Skeletal muscle tissue (tissue), 4 donors: Measurements from ENCODE around the gene FAM81A. TPM values are rescaled to one million over a fixed set of nuclear protein-coding genes. Genes with fewer than 3 reads are reported as not detected.

Experiments
- H3K27ac ChIP-seq: one replicate; pipeline ENCODE4 v1.7.0; 2013; ENCODE audit warnings: mild to moderate bottlenecking, low read depth, low read length, inconsistent platforms
- H3K27me3 ChIP-seq, 3 donors: one replicate each; pipeline ENCODE4 v1.7.0; 2013; ENCODE audit warnings: low read length in 3 of 3; ENCODE audit not compliant: control insufficient read depth in 3 of 3, insufficient read depth in 3 of 3
- H3K36me3 ChIP-seq, 3 donors: one replicate each; pipeline ENCODE4 v1.7.0; 2013; ENCODE audit warnings: low read length in 3 of 3; ENCODE audit not compliant: control insufficient read depth in 3 of 3, insufficient read depth in 3 of 3
- H3K4me1 ChIP-seq, 3 donors: one replicate each; pipeline ENCODE4 v1.7.0; 2013; ENCODE audit warnings: low read length in 3 of 3, mild to moderate bottlenecking in 3 of 3; ENCODE audit not compliant: control insufficient read depth in 3 of 3, insufficient read depth in 3 of 3
- H3K4me3 ChIP-seq, 3 donors: one replicate each; pipeline ENCODE4 v1.7.0; 2013; ENCODE audit warnings: low read length in 3 of 3
- H3K9ac ChIP-seq, 3 donors: one replicate each; pipeline ENCODE4 v1.7.0; 2013; ENCODE audit warnings: low read length in 3 of 3, mild to moderate bottlenecking in 3 of 3, moderate library complexity in 2 of 3, low read depth in 1 of 3
- H3K9me3 ChIP-seq, 3 donors: one replicate each; pipeline ENCODE4 v1.7.0; 2013; ENCODE audit warnings: low read length in 3 of 3; ENCODE audit not compliant: control insufficient read depth in 3 of 3
- total RNA-seq: library from RNA; depleted of rRNA; stranded (reverse); fragments of >200 nt; gene quantifications from one replicate; pipeline ENCODE4 v1.2.3, GENCODE V29; 2014
- donor health status: Osteomylitis.

The FAM81A gene
- total RNA-seq, 1 donor from 2014 or later = 0.52 TPM

DNA sequence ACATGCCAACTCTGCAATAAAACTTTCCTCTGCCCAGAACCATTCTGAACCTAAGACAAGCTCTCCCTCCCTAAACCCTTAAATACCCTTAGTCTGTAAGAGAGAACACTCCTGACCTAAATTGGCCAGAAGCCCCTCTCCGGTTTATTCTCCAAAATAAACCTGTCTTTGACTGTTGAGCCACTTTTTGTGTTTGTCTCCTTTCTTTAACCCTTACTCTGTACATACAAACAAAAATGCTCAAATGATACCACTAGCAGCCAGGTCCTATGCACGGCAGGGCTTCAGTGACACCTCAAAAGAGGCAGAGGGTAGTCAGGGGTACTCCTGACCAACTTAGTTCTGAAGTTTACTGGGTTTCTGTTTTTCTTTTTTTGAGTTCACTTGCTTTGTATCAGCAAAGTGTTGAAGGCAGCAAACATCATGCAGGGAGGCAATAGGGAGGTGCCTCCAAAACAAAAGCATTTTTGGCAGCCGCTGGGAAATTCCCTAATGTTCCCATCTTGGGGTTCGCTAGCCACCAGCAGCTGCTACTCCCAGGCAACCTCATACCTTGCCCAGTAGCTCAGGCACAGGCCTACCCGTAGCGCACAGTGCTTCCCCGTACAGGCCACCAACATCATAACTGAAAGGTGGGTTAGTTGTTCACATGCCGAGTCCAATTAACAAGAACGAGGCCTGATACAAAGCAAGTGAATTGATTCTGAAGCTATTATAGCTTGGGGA, 110.7 kb downstream of the FAM81A start:
- H3K4me1 ChIP-seq = no peaks in the 10 kb centered on the region
- no peak overlapping the region for H3K27ac ChIP-seq
- no peaks in the 10 kb centered on the region for H3K9me3 ChIP-seq
- H3K27me3 ChIP-seq = peaks cover 0 to 3% (median 0%) of the 10 kb centered on the region in 3 donors
- H3K9ac ChIP-seq = no peak overlapping the region
- H3K4me3 ChIP-seq = no peak overlapping the region
- H3K36me3 ChIP-seq = no peaks in the 10 kb centered on the region

GRCh38 chr15:59549301-59550185, 111.6 kb downstream of the FAM81A start:
- H3K9me3 ChIP-seq = no peaks in the 10 kb centered on the region
- no peaks in the 10 kb centered on the region for H3K4me1 ChIP-seq
- H3K27ac ChIP-seq = no peak overlapping the region
- H3K4me3 ChIP-seq = no peak overlapping the region
- H3K36me3 ChIP-seq = no peaks in the 10 kb centered on the region
- H3K27me3 ChIP-seq = no peaks in the 10 kb centered on the region
- no peak overlapping the region for H3K9ac ChIP-seq

GRCh38 chr15:59550530-59550929, 112.5 kb downstream of the FAM81A start:
- Histone ChIP-seq H3K36me3 (no peaks in the 10 kb centered on the region), H3K9ac (no peak overlapping the region), H3K27me3 (no peaks in the 10 kb centered on the region), H3K4me1 (no peaks in the 10 kb centered on the region), H3K27ac (no peak overlapping the region), H3K9me3 (no peaks in the 10 kb centered on the region), H3K4me3 (no peak overlapping the region)

DNA sequence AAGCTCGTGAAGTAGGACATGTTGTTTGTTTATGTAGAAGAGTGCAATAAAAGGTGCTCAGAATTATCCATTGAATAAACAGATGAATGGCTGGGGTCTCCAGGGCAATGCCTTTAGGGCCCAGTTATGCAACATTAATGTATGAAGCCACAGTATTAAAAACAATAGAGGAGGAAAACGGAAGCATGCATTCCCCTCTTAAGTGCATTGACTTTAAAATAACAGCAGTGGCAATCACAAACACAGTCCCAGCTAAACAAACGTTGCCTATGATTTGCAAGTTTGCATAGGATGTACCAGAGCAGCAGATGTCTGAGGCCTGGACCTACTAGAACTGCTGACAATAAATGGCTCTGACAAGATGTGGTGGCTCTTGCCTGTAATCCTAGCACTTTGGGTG, 113.0 kb downstream of the FAM81A start:
- Histone ChIP-seq H3K9ac (no peak overlapping the region), H3K27ac (no peak overlapping the region), H3K9me3 (no peaks in the 10 kb centered on the region), H3K4me1 (no peaks in the 10 kb centered on the region), H3K36me3 (no peaks in the 10 kb centered on the region), H3K4me3 (no peak overlapping the region), H3K27me3 (no peaks in the 10 kb centered on the region)

GRCh38 chr15:59553879-59554735, 116.1 kb downstream of the FAM81A start:
- H3K4me3 ChIP-seq = no peak overlapping the region
- H3K9ac ChIP-seq = no peak overlapping the region
- no peaks in the 10 kb centered on the region for H3K27me3 ChIP-seq
- H3K36me3 ChIP-seq = no peaks in the 10 kb centered on the region
- H3K9me3 ChIP-seq = no peaks in the 10 kb centered on the region
- no peak overlapping the region for H3K27ac ChIP-seq
- no peaks in the 10 kb centered on the region for H3K4me1 ChIP-seq

DNA sequence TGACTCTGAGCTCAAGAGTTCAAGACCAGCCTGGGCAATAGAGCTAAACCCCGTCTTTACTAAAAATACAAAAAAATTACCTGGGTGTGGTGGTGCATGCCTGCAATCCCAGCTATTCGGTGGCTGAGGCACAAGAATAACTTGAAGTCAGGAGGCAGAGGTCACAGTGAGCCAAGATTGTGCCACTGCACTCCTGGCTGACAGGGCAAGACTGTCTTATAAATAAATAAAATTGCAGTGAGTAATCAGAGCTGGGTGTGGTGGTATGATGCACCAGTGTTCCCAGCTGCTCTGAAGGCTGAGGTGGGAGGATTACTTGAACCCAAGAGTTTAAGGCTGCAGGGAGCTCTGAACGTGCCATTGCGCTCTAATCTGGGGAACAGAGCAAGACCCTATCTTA, 117.7 kb downstream of the FAM81A start:
- H3K27ac ChIP-seq = no peak overlapping the region
- H3K9me3 ChIP-seq = no peaks in the 10 kb centered on the region
- H3K4me3 ChIP-seq = no peak overlapping the region
- no peaks in the 10 kb centered on the region for H3K36me3 ChIP-seq
- no peak overlapping the region for H3K9ac ChIP-seq
- H3K4me1 ChIP-seq = no peaks in the 10 kb centered on the region
- no peaks in the 10 kb centered on the region for H3K27me3 ChIP-seq

- H3K4me1 ChIP-seq = no peaks in the 10 kb centered on the region
- H3K9me3 ChIP-seq = no peaks in the 10 kb centered on the region
- no peak overlapping the region for H3K27ac ChIP-seq
- no peaks in the 10 kb centered on the region for H3K36me3 ChIP-seq
- H3K9ac ChIP-seq = no peak overlapping the region
- H3K4me3 ChIP-seq = no peak overlapping the region
- H3K27me3 ChIP-seq = no peaks in the 10 kb centered on the region
These were observed 118.4 kb downstream of the FAM81A start for GRCh38 chr15:59556380-59556779.

- no peak overlapping the region for H3K9ac ChIP-seq
- no peaks in the 10 kb centered on the region for H3K27me3 ChIP-seq
- H3K4me1 ChIP-seq = no peaks in the 10 kb centered on the region
- no peak overlapping the region for H3K4me3 ChIP-seq
- no peaks in the 10 kb centered on the region for H3K36me3 ChIP-seq
- H3K9me3 ChIP-seq = no peaks in the 10 kb centered on the region
- H3K27ac ChIP-seq = no peak overlapping the region
These were observed 119.6 kb downstream of the FAM81A start for GRCh38 chr15:59557581-59557980.

- H3K9me3 ChIP-seq = no peaks in the 10 kb centered on the region
- H3K4me1 ChIP-seq = no peaks in the 10 kb centered on the region
- H3K27ac ChIP-seq = no peak overlapping the region
These were observed 120.9 kb downstream of the FAM81A start for GRCh38 chr15:59558851-59559250.

More at GRCh38 chr15:59558851-59559250, 120.9 kb downstream of the FAM81A start:
- H3K36me3 ChIP-seq = no peaks in the 10 kb centered on the region
- no peak overlapping the region for H3K4me3 ChIP-seq
- H3K27me3 ChIP-seq = no peaks in the 10 kb centered on the region
- no peak overlapping the region for H3K9ac ChIP-seq
